ENCODE results near the gene CLDN16. TPM values are rescaled to one million over a fixed set of nuclear protein-coding genes. Genes with fewer than 3 reads are reported as not detected.
A peak's percentile ranks its signal among the peaks of the same experiment; 100 is the strongest.

The CLDN16 gene
- total and polyA plus RNA-seq, 2 donors (not counting 1 experiment from before 2014, with no cell fraction given), result 0.10 to 0.33 TPM

DNA sequence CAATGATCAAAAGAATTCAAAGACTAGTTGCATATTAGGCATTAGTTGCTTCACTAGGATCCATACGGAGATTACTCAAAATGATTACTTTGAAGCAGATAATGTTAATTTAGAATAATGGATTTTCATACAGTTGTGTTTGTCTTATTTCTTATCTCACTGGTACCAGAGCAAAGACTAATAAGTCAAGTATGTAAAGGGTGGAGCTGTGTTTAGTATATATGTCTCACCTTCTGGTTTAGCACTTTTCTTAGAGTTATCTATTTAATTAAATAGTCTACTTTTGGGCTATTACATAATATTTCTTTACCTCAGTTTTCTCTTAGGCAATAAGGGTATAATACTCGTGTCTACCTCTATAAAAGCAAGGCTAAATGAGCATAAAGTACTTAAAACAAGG lies 42.9 kb downstream of the CLDN16 start:
- H4K20me1 ChIP-seq (ENCODE audit: control insufficient read depth, extremely low read depth, insufficient read depth, low read length), result no peaks in the 10 kb centered on the region
- no peaks in the 10 kb centered on the region for H3K4me1 ChIP-seq (ENCODE audit: control insufficient read depth, extremely low read depth, insufficient read depth, low read length)
- no peak overlapping the region for H2AFZ ChIP-seq (ENCODE audit: low read length)
- H3K9me3 ChIP-seq (ENCODE audit: control insufficient read depth, insufficient read depth, low read depth, low read length), result no peaks in the 10 kb centered on the region
- H3K27ac ChIP-seq (ENCODE audit: insufficient read depth, low read length), result no peak overlapping the region
- no peak overlapping the region for H3K4me2 ChIP-seq (ENCODE audit: extremely low read depth, insufficient read depth, low read length)
- no peaks in the 10 kb centered on the region for H3K27me3 ChIP-seq (ENCODE audit: control insufficient read depth, insufficient read depth, low read length)
- no peaks in the 10 kb centered on the region for H3K79me2 ChIP-seq (ENCODE audit: control insufficient read depth, insufficient read depth, low read length)
- no peak for TF ChIP-seq EZH2 (IDR thresholded peaks at IDR 0.05; ENCODE audit: low read length, missing control alignments)
- TF ChIP-seq, protein P1, sequence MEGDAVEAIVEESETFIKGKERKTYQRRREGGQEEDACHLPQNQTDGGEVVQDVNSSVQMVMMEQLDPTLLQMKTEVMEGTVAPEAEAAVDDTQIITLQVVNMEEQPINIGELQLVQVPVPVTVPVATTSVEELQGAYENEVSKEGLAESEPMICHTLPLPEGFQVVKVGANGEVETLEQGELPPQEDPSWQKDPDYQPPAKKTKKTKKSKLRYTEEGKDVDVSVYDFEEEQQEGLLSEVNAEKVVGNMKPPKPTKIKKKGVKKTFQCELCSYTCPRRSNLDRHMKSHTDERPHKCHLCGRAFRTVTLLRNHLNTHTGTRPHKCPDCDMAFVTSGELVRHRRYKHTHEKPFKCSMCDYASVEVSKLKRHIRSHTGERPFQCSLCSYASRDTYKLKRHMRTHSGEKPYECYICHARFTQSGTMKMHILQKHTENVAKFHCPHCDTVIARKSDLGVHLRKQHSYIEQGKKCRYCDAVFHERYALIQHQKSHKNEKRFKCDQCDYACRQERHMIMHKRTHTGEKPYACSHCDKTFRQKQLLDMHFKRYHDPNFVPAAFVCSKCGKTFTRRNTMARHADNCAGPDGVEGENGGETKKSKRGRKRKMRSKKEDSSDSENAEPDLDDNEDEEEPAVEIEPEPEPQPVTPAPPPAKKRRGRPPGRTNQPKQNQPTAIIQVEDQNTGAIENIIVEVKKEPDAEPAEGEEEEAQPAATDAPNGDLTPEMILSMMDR (conservative IDR thresholded peaks at IDR 0.05 in 1 of 2, IDR thresholded peaks at IDR 0.05 in 1 of 2; ENCODE audit: low read depth in 1 of 2, low read length in 2 of 2), result no peak
- H3K36me3 ChIP-seq (ENCODE audit: control insufficient read depth, insufficient read depth, low read length), result no peaks in the 10 kb centered on the region
- H3K4me3 ChIP-seq (replicated peaks in 1 of 4; ENCODE audit: control extremely low read depth in 1 of 4, insufficient read depth in 1 of 4, low read depth in 3 of 4, low read length in 4 of 4), result no peak overlapping the region
- no peak overlapping the region for H3K9ac ChIP-seq (ENCODE audit: insufficient read depth, low read length)
- DNase-seq (ENCODE audit: low read depth in 2 of 2), result no peak

DNA sequence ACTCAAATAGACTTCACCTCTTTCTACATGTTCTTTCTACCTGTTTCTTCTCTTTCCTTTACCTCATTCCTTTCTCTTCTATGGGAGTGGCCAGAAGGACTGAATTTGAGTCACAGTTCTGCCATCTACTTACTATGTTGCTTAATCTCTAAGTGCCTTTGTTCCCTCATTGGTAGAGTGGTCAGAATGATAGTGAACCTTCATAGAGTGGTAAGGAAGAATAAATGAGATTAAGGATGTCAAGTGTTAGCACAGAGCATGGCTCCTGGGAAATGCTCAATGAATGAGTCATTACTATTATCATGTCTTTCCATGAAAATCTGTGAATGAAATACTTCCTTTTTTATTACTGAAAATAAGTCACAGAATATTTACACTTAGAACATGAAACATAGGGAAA lies 44.3 kb downstream of the CLDN16 start:
- Histone ChIP-seq H2AFZ (ENCODE audit: low read length) (no peak overlapping the region), H3K27me3 (ENCODE audit: control insufficient read depth, insufficient read depth, low read length) (no peaks in the 10 kb centered on the region), H3K9ac (ENCODE audit: insufficient read depth, low read length) (no peak overlapping the region), H3K36me3 (ENCODE audit: control insufficient read depth, insufficient read depth, low read length) (no peaks in the 10 kb centered on the region), H4K20me1 (ENCODE audit: control insufficient read depth, extremely low read depth, insufficient read depth, low read length) (no peaks in the 10 kb centered on the region), H3K4me2 (ENCODE audit: extremely low read depth, insufficient read depth, low read length) (no peak overlapping the region), H3K4me3 (replicated peaks in 1 of 4; ENCODE audit: control extremely low read depth in 1 of 4, insufficient read depth in 1 of 4, low read depth in 3 of 4, low read length in 4 of 4) (no peak overlapping the region), H3K4me1 (ENCODE audit: control insufficient read depth, extremely low read depth, insufficient read depth, low read length) (no peaks in the 10 kb centered on the region), H3K79me2 (ENCODE audit: control insufficient read depth, insufficient read depth, low read length) (no peaks in the 10 kb centered on the region), H3K27ac (ENCODE audit: insufficient read depth, low read length) (no peak overlapping the region), H3K9me3 (ENCODE audit: control insufficient read depth, insufficient read depth, low read depth, low read length) (no peaks in the 10 kb centered on the region)
- TF ChIP-seq EZH2 (IDR thresholded peaks at IDR 0.05; ENCODE audit: low read length, missing control alignments), result no peak
- TF ChIP-seq, protein P1 (conservative IDR thresholded peaks at IDR 0.05 in 1 of 2, IDR thresholded peaks at IDR 0.05 in 1 of 2; ENCODE audit: low read depth in 1 of 2, low read length in 2 of 2), result no peak
- DNase-seq (ENCODE audit: low read depth in 2 of 2), result peak in 1 of 2 donors; percentile 42

DNA sequence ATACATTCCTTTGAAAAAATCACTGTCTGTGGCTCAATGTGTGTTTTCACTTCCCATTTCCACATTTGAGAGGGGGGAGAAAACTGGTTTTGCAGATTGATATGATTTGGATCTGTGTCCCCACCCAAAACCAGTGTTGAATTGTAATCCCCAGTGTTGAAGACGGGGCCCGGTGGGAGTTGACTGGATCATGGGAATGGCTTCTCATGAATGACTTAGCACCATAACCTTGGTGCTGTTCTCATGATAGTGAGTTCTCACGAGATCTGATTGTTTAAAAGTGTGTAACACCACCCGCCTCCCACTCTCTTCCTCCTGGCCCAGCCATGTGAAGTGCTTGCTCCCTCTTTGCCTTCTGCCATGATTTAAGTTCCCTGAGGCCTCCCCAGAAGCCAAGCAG lies 45.7 kb downstream of the CLDN16 start:
- H3K79me2 ChIP-seq (ENCODE audit: control insufficient read depth, insufficient read depth, low read length), result no peaks in the 10 kb centered on the region

More for the DNA sequence above, 45.7 kb downstream of the CLDN16 start:
- Histone ChIP-seq H3K4me1 (ENCODE audit: control insufficient read depth, extremely low read depth, insufficient read depth, low read length) (no peaks in the 10 kb centered on the region), H3K36me3 (ENCODE audit: control insufficient read depth, insufficient read depth, low read length) (no peaks in the 10 kb centered on the region), H3K4me2 (ENCODE audit: extremely low read depth, insufficient read depth, low read length) (no peak overlapping the region), H2AFZ (ENCODE audit: low read length) (no peak overlapping the region), H3K27ac (ENCODE audit: insufficient read depth, low read length) (no peak overlapping the region), H3K9ac (ENCODE audit: insufficient read depth, low read length) (no peak overlapping the region), H3K9me3 (ENCODE audit: control insufficient read depth, insufficient read depth, low read depth, low read length) (no peaks in the 10 kb centered on the region), H3K4me3 (replicated peaks in 1 of 4; ENCODE audit: control extremely low read depth in 1 of 4, insufficient read depth in 1 of 4, low read depth in 3 of 4, low read length in 4 of 4) (no peak overlapping the region), H3K27me3 (ENCODE audit: control insufficient read depth, insufficient read depth, low read length) (no peaks in the 10 kb centered on the region), H4K20me1 (ENCODE audit: control insufficient read depth, extremely low read depth, insufficient read depth, low read length) (no peaks in the 10 kb centered on the region)
- no peak for TF ChIP-seq EZH2 (IDR thresholded peaks at IDR 0.05; ENCODE audit: low read length, missing control alignments)
- TF ChIP-seq, protein P1 (conservative IDR thresholded peaks at IDR 0.05 in 1 of 2, IDR thresholded peaks at IDR 0.05 in 1 of 2; ENCODE audit: low read depth in 1 of 2, low read length in 2 of 2), result no peak
- DNase-seq (ENCODE audit: low read depth in 2 of 2), result no peak

All from fibroblast of lung (primary cell).